Suppressor macrophage (primary cell): ENCODE results near the gene SSBP4.
A peak's percentile ranks its signal among the peaks of the same experiment; 100 is the strongest.

ENCODE experiments used
- DNase-seq, 4 experiments: peaks; one replicate each; pipeline ENCODE4 v3.0.0-alpha.2; 2020 to 2022

The SSBP4 gene

GRCh38 chr19:18433015-18433691 lies 14.0 kb downstream of the SSBP4 start:
- DNase-seq = peak in 3 of 4 experiments; percentile 59 to 78 (median 74)

DNA sequence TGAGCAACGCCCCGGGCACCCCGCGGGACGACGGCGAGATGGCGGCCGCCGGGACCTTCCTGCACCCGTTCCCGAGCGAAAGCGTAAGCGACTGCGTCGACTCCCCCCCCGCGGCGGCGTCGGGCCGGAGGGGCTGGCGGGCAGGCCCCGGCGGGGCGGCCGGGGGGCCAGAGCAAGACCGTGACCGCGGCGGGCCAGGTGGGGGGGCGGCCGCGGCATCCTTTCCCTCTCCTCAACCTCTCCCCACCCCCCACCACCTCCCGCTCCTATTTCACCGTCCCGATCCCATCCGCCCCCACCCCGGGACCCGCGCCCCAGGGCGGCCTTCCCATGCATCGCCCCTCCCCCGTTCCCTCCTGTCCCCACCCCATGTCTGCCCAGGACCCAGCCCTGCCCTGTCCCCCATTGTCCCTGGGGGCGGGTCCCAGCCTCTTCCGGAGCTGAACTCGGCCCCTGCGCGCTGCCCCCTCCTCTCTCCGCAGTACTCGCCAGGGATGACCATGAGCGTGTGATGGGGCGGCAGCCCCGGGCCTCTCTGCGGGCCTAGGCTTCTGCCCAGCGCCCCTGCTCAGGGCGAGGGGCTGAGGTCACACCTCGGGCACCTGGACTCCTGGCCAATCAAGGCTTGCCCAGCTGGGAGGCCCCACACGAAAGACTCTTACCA lies 14.7 kb downstream of the SSBP4 start:
- DNase-seq = no peak

DNA sequence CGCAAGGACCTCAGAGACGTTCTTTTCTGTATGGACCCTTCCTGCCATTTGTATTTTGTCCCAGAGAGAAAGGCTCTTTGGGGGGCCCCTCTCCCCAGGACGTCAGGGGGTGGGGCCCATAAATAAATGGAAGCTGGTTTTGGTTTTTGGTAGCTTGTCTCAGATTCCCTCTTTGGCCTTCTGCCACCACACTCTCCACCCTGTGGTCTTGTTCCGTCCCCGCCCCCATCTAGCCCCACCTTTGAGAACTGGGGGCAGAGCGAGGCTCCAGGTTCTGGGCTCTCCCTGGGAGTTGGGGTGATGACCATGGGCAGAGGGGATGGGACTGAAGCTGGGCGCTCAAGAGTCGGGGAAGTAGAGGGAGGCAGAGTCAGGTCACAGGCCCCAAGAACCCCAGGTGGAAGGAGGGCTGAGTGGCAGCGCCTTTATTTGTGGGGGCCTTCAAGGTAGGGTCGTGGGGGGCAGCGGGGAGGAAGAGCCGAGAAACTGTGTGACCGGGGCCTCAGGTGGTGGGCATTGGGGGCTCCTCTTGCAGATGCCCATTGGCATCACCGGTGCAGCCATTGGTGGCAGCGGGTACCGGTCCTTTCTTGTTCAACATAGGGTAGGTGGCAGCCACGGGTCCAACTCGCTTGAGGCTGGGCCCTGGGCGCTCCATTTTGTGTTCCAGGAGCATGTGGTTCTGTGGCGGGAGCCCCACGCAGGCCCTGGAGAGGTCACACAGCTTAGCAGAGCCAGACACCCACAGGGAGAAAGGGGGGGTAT lies 15.4 kb downstream of the SSBP4 start:
- DNase-seq = no peak

DNA sequence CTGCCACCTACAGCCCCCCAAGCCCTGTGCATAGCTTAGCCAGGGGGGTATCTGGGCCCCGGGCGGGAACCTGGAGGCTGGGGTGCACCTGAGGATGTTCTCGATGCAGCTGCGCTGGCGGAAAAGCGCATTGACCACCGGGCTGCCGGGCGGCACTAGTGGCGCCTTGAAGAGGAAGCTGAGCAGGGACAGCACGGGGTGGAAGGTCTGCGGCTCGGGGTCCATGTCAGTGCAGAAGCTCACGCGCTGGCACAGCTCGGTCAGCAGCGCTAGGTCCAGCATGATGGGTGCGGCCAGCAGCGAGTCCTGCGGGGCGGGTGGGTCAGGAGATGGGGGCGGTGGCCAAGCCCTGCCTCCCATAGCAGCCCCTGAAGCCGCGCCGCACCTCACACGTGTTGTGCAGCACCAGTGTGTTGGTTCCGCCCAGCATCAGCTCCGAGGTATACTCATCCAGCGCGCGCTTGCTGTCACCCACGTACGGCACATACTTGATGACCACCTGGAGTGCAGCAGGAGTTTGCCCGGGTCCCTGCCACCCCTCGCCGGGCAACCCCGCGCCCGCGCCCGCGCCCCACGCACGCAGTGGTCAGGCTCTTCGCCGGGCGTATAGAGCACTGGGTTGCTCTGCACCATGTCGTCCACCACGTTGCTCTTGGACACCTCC lies 16.1 kb downstream of the SSBP4 start:
- peak in 1 of 4 experiments; percentile 33 for DNase-seq

- peak; percentile 66 to 88 (median 82) for DNase-seq
Measured at GRCh38 chr19:18435842-18436670, 16.9 kb downstream of the SSBP4 start.

GRCh38 chr19:18436671-18437490 lies 17.7 kb downstream of the SSBP4 start:
- peak in 3 of 4 experiments; percentile 43 to 56 (median 44) for DNase-seq

- peak in 3 of 4 experiments; percentile 22 to 53 (median 42) for DNase-seq
Measured at GRCh38 chr19:18437491-18438330, 18.5 kb downstream of the SSBP4 start, which contains the start of gene ISYNA1. Gene ISYNA1 (minus strand): TSS chr19:18438133. CDS start chr19:18437979, 154 bp downstream.

- DNase-seq = no peak
Measured at GRCh38 chr19:18438331-18439024, 19.3 kb downstream of the SSBP4 start.

DNA sequence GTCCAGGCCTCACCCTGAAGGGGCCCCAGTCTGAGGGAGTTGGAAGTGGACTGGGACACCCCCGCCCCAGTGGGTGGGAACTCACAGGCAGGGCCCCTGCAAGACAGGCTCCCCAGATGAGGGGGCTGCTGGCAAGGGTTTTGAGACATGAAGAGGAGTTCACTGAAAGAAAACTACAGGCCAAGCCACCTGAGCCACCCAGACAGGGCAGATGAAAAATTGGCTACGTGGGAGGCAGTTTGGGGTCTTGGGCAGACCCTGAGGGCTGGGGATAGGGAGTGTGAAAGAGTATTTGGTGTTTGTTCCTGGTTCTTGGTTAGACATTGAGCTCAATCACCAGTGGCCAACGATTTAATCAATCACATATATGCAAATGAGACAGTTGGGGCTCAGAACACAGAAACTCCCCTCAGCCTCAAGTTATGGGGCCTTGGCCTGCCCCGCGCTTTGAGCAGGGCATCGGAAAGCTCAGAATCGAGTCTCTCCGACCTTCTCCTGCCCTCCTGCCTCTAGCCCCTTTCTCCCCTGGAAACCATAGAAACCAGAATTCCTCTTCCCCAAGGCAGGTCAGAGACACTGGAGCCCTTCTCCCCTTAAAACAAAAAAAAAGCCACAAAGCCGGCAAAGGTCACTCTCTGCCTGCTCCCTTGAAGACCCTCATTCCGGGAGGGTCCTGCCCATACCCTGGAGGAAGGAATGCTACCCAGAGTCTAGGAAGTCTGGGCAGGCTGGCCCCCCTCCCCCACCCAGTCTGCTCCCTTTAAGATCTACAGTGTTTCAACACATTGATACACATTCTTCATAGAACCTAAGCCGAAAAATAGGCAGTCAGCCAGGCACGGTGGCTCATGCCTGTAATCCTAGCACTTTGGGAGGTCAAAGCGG lies 20.1 kb downstream of the SSBP4 start:
- DNase-seq = no peak

DNA sequence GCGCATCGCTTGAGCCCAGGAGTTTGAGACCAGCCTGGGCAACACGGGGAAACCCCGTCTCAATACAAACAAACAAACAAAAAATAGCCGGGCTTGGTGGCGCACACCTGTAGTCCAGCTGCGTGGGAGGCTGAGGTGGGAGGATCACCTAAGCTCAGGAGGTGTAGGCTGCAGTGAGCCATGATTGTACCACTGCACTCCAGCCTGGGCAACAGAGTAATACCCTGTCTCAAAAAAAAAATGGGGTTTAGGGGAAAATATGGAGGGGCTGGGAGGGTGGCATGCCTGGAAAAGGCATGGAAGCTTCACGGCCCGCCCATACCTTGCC lies 20.7 kb downstream of the SSBP4 start:
- DNase-seq = no peak

GRCh38 chr19:18440415-18440877 lies 21.2 kb downstream of the SSBP4 start:
- DNase-seq = peak in 2 of 4 experiments; percentile 29 to 45

GRCh38 chr19:18440936-18441803 lies 22.0 kb downstream of the SSBP4 start:
- DNase-seq = no peak

DNA sequence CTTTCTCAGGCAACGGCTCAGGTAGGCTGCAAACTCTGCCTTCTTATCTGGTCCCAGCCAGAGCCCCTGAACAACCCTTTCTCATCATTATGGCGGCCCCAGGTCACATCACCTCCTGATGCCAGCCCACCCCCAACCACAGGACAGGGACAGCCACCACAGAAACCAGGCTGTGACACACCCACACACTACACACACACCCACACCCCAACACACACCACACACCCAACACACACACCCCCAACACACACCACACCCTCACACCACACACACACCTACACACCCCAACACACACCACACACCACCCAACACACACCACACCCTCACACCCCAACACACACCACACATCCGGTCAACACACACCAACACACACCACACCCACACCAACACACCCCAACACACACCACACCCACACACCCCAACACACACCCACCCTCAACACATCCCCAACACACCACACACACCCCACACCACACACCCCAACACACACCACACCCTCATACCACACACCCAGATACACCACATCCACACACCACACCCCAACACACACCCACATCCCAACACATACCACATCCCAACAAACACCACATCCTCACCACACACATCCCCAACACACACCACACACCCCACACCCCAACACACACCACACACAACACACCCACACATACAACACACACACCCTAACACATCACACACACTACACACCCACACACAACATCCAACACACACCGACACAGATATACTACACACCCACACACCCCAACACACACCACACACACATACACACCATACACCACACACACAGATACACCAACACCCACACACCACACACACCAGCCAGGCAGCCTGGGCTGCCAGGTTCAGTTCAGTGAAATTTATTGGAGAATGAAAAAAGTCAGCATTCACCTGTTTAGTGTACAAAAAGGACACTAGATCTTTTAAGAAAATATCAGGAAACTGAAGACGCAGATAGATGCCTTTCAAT lies 22.9 kb downstream of the SSBP4 start:
- no peak for DNase-seq

- DNase-seq = no peak
Measured at GRCh38 chr19:18442941-18443340, 23.7 kb downstream of the SSBP4 start.

DNA sequence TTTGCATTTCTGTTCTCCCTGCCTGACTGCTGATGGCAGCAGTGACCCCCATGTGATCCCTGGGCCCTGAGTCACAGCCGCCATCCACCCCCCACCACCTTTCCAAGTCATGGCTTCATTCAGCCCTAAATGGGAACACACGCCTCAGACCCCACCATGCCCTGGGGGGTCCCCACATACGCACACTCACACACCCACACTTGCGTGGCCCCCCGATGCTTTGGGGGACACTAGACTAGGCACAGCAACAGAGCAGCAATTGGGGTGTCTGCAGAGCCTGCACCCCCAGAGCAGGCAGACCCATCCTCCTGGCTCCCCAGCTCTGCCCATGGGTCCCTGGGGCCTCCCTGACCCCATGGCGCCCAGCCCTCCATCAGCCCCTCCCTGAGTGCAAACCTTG lies 24.2 kb downstream of the SSBP4 start:
- DNase-seq = no peak

- DNase-seq = no peak
Measured at GRCh38 chr19:18443831-18444230, 24.6 kb downstream of the SSBP4 start.
